ENCODE results near the gene FYB2. TPM values are rescaled to one million over a fixed set of nuclear protein-coding genes. Genes with fewer than 3 reads are reported as not detected.
"Not testable (repeated sequence)": the region's sequence is repeated elsewhere in the genome, so short reads cannot be mapped to it uniquely, and the experiment has no call there.

The FYB2 gene
- total RNA-seq, 1 donor from 2014 or later: 4.0 TPM

DNA sequence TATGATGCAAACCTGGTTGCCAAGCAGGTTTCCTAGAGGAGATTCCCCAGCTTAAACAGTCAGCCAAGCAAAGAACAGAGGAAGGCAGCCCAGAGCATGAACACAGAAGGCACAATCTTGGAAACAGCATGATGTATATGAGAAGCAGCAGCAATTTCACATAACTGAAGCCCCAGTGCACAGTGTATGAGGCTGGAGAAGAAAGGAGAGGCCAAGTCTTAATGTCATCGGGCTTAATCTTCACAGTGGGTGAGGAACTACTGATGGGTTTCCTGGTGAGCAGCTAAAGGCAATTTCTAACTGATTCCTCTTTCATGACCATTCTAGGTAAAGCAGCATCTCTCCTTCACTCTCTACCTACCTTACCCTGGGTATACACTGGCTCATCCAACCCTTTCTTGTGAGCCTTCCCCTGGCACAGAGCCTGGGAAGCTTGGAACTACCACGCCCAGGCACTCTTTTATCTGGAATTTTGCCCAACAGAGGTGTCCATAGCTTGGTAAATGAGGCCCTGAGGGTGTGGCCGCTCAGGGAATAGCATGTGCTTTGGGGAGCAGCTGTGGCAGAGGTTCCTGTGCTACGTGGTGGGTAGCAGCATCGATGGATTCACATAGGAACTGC is 22.0 kb downstream of the FYB2 start:
- no peak for DNase-seq (ENCODE audit: low spot score)

DNA sequence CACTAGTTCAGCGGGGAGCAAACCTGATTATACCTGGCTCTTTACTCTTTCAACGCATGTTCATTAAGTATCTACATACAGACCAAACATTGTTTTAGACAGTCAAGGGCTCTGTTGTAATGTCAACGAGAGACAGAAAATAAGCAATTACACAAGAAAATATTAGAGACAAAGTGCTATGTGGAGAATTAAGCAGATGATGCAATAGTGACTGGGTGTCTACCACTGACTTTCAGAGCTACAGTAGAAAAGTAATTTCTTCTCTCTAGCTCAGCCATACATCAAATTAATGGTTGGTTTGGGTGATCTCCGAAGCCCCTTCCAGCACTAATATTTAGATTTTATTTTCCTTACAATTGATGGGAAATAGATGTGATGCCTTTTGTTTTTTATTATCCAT is 23.3 kb downstream of the FYB2 start:
- no peak for DNase-seq (ENCODE audit: low spot score)

DNA sequence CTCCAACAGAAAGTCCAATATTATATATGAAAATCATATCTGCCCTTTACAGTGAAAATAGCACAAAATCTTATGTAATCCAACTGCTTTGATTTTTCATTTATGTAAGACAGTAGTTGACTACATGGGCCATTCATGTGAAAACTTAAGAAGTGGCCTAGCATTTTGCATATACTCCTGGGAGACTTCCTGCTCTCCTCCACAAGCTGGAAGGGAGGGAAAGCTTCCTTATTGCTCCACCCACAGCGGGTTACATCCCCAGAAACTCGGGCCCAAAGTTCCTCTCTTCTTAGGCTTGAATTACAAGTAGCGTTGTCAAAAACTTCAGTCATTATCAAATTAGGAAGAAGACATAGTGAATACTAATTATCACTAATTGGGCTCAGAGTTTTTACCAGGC is 29.2 kb downstream of the FYB2 start:
- no peak for DNase-seq (ENCODE audit: low spot score)

DNA sequence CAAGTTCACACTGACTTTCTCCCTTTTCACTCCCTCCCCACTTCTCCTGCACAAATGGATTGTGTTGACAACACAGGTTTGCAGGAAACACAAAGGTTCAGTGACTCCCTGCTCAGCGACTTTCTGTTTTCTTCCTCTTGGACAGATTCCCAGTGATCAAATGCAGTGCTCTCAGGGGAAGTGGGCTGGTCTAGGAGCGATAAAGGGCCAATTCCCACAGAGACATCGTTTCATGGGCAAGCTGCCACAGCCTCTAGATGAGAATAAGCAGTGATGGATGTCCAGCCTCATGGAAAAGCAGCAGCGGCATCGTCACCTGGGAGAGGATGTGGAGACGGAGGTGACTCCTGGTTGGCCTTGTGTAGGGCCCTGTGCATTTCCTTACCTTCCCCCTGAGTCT is 30.6 kb downstream of the FYB2 start:
- DNase-seq (ENCODE audit: low spot score): peak; percentile 54

DNA sequence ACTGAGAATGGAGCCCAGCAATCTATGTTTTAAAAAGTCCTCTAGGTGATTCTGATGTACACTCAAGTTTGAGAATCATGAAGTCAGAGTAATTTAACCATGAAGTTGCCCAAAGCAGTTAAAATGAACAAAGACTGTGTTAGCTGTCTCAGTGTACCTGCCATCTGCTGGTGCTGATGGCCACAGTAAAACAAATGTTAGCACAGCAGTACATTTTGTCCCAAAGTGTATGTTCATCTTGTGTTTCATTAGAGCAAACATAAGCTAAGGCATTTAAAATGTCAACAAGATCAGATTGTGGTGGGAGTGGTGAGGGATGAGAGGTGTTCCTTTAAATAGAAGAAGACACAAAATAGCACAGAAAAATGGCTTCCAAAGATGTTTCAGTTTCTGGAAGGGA is 31.1 kb downstream of the FYB2 start:
- no peak for DNase-seq (ENCODE audit: low spot score)

DNA sequence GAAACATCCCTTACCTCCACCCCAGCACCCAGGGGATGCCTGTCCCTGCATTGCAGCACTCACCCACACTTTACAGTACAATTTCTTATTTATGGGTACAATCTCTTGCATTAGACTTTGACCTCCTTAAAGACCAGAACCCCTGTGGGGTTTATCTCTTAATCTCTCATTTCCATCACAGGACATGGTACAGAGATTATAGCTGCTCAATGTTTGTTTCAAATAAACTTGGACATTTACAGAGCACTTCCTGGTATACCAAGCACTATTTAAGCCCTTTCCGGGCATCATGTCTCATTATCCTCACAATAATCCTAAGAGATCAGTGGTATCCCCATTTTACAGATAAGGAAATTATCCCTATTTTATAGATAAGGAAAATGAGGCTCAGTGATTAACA is 31.9 kb downstream of the FYB2 start:
- DNase-seq (ENCODE audit: low spot score): no peak

DNA sequence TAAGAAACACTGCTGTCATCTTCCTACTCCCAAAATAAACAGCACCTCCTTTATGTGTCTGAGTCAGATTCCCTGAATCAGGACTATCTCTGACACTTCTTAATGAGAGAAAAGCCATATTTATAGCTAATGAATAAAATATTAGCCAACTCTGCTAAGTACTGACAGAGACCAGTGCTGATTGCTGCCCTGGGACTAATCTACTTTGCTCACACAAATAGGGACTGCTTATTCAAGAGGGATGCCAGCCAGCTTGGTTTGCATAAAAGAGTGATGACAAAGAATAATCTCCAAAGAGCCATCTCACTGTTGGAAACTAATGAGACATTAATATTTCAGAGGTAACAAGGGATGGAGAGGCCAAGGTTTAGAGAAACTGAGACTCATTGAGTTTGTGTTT is 36.4 kb downstream of the FYB2 start:
- no peak for DNase-seq (ENCODE audit: low spot score)

DNA sequence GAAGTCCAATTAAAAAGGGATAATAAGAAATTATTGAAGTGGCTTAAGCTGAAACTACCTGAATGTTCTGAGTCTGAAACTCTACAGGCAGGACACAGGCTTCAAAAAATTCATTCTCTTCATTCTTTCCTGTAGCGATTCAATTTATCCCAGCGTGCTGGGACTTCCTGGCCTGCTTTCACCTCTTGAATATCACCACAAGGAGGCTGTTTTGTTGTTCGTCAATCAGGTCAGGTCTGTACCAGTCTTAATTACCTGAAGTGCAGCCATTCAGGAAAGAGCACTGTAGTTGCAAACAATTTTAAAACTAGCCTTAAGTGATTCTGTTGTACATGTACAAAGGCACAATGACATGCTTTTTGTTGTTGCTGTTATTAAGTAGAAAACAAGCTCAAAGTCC is 38.4 kb downstream of the FYB2 start:
- no peak for DNase-seq (ENCODE audit: low spot score)

DNA sequence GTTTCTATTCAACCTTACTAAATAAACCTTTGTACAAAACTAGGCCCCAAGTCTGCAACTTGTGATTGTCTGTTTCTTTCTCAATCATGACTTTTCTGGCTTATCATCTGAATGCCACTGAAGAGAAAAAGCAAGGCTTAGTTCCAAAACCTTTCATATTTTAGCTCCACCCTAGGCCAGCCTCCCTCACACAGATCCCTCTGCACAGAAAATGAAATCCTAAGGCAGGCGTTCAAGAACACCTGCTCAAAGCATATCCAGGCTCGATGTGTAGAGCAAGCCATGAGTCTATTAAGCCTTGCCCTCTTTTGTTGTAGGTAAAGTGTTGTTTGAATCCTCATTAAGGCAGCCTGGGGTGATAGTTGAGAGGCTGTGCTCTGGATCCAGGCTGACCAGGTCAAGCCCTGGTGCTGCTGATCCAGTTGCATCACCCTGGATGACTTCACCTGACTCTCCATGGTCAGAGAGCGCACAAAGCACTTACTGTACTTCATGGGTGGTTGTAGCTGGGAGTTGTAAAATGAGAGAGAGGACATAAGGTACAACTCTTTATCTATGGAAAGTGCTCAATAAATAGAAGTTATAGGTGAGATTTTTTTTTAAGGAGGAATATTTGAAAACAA is 39.0 kb downstream of the FYB2 start:
- no peak for DNase-seq (ENCODE audit: low spot score)

DNA sequence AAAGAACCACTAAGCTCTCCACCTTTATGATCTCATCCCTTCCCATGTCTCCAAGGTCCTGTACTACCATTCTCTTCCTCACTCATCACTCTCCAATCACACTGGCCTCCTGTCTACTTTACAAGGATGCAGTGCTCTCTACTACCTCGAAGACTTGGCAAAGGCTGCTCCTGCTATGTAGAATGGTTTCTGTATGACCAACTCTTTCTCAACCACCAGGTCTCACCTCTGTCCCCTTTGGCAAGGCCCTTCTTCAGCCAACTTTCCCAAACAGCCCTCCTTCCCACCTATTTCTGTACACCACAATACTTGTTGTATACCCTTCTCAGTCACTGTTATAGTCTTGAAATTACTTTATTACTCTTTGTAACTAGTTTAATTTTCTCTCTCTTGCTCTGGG is 41.2 kb downstream of the FYB2 start:
- no peak for DNase-seq (ENCODE audit: low spot score)

DNA sequence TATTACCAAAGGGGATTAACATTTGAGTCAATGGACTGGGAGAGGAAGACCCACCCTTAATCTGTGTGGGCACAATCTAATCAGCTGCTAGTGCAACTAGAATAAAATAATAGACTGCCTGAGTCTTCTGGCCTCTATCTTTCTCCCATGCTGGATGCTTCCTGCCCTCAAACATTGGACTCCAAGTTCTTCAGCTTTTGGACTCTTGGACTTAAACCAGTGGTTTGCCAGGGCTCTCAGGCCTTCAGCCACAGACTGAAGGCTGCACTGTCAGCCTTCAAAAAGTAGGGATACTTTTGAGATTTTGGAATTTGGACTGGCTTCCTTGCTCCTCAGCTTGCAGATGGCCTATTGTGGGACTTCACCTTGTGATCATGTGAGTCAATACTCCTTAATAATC is 44.5 kb downstream of the FYB2 start:
- DNase-seq (ENCODE audit: low spot score): not testable (repeated sequence)

DNA sequence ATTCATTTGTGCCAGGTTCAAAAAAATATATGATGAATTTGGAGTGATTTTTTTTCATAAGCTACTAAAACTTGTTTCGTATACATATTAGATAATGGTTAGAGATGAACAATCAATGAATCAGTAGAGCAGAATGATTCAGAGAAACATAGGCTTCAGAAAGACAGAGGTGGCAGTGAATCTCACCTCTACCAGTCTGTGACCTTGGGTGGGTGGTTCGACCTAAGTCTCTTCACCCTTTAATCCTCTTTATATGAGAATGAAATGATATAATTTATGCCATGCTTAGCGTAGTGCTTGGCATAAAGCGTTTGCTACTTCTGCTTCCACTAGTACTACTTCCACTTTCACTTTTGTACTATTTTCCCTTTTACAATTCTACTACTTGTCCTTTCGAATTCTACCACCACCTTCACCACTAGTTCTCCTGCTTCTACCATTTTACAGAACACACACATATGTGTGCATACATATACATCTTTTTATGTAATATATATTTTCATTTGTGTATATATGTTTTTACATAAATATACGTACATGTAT is 45.1 kb downstream of the FYB2 start:
- no peak for DNase-seq (ENCODE audit: low spot score)

DNA sequence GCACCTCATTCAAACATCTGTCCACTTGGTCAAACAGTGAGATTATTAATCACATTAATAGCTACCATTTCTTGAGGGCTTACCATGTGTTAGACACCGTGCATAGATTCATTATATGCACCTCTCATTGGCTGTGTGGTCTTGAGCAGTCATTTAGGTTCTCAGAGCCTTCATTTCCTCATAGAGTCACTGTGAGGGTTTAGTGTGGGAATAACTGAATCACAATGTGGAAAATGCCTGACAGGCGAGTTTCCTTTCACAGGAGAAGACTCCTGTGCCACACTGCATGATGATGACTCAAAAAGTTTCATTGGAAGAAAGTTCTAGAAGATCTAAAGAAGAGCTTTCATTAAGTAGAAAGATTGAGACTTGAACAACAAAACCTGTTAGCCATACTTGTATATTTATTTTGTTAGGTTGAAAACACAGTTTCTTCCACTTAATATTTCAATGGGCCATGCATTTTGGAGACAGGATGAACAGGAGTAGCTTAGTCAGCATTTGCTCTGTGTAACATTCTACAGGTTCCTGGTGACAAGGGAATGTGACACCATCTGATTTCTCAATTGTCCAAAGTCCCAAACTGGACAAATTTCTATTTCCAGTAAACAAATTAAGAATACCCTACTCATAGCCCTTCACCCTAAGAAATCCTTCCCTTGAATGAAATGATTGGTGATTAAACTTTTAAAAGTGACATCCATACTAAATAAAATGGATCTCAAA is 45.7 kb downstream of the FYB2 start:
- no peak for DNase-seq (ENCODE audit: low spot score)

DNA sequence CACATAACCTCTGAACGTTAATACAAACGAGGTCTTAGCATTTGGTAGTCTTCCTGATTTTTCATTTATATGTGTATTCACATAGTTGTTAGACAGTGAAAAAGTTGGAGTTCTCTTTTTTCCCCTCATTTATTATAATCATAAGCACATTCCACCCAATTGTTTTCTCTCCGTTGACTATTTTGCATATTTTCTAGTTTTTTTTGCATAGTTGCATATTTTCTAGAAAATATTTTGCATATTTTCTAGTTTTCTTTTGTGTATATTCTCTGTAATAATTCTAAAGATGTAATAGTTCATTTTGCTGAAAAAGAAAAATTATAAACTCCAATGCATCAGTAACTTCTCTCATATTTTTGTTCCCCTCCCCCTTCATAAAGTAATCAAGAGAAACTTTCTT is 47.5 kb downstream of the FYB2 start:
- no peak for DNase-seq (ENCODE audit: low spot score)

DNA sequence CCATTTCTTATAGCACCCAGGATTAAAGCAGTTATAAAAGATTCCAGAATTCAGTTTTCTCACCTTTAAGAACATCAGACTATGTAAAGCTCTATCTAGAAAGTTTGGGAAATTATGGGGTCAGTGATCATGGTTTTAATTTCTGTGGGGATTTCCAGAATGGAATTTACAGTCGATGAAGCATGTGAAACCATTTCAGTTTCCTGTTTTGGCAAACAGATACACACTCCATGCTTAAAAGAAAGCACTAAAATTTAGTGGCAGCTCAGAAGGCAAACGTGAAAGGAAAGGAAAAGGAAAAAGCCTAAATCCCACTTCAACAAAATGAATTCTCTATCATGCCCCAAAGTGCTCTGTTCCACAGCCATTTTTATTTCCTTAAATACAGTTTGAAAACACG is 60.4 kb downstream of the FYB2 start:
- no peak for DNase-seq (ENCODE audit: low spot score)

DNA sequence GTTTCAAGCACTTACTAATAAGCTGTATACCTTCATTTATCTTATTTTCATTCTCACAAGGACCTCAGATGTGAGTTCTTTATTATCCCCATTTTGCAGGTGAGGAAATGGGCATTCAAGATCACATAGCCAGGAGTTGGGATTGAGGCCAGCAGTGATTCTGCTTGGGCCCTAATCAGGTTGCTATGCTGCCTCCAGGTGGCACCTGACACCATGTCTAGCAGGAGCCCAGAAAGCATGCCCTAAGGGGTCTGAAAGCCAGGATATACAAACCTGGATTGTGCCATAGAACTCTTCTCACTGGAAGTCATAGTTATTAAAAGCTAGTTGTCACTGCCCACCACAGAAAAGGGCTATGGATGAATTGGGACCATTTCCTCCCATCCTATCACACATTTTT is 61.1 kb downstream of the FYB2 start:
- no peak for DNase-seq (ENCODE audit: low spot score)

DNA sequence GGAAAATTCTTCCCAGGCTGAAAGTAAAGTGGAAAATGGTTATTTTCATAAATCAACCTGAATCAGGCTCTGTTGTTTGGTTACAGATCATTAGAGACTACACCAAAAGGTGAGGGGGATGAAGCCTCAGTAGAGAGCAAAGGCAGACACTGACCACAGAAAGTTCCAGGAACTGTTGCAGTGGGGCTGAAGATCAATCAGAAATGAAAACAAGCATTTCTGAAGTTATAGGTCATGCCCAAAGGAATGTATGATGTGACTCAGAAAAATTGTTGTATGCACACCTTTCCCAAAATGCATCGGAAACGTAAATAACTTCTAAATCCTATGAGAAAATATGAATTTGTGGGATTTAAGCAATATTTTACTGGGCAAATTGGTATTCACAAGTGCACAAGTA is 63.3 kb downstream of the FYB2 start:
- no peak for DNase-seq (ENCODE audit: low spot score)

DNA sequence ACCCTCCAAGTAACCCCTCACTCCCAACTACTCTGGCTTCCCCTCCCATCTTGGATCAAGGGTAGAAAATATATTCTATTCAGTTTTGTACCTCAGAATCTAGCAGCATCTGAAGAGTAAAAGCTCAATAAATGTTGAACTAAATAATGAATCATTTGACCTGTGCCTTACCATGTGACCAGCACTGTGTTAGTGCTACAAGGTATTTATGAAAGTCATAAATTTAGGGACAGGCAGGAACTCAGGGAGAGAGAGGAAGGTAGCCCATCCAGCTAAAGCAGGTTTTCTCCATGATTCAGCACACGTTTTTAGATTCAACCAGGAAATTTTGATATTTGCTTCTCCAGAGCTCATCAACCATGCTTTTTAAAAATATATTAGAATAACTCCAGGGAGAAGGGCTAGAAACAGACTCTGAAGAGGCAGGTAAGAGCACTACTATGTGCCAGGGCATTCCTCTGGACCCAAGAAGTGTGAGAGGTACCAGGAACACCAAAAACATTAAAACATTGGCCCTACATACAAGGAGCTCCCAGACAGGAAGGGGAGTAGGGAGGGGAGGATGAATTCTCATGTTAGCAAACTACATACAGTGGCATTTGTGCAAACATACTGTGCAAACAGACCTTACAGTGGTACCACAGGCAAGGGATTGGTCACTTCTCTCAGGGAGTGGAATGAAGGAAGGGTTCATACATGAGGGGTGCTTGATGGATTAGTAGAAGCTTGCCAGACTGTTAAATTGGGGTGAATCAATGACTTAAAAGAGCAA is 64.3 kb downstream of the FYB2 start:
- DNase-seq (ENCODE audit: low spot score): no peak

DNA sequence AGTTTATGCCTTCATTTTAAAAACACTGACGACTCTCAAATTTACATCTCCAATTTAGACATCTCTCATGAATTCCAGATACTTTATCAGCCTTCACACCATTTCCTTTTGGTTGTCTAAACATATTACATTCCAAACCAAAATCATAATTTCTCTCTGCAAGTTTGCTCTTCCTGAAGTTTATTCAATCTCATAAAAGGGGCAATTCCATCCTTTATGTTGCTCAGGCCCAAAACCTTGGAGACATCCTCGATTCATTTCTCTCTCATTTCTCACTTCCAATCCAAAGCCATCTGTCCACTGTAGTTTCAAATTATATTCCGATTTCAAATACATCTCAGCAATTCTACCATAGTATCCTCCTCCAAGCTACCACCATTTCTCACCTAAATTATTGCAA is 74.0 kb downstream of the FYB2 start:
- no peak for DNase-seq (ENCODE audit: low spot score)

DNA sequence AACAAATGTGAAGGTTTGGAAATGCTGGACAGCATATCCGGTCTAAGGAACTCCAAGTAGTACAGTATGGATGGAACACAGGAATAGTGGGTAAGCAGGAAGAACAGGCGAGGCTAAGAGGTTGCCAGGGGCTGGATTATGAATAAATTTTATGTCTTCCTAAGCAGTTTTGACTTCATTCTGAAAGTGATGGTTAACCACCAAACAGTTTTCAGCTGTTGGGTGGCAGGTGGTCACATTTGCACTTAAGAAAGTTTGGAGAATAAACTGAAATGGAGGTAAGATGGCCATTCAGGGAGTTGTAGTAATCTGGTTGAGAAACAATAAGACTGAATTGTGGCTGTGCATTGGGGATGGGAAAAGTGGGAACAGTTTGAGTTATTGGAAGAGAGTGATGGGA is 90.2 kb downstream of the FYB2 start:
- DNase-seq (ENCODE audit: low spot score): no peak

DNA sequence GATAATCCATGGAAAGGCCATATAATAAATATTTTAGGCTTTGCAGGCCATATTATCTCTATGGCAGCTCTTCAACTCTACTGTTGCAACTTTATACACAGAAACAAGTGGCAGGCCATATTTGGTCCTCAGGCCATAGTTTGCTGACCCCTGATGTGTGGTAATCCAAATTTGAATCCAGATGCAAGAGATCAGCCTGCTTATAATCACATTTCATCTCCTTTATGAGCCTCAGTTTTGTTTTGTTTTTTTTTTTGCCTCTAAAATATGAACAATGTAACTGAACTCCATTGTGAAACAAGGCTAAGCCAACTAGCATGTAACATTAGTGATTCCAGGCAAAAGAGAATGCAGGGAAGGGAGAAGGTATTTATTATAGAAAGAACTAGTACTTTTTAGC is 92.5 kb downstream of the FYB2 start:
- no peak for DNase-seq (ENCODE audit: low spot score)

DNA sequence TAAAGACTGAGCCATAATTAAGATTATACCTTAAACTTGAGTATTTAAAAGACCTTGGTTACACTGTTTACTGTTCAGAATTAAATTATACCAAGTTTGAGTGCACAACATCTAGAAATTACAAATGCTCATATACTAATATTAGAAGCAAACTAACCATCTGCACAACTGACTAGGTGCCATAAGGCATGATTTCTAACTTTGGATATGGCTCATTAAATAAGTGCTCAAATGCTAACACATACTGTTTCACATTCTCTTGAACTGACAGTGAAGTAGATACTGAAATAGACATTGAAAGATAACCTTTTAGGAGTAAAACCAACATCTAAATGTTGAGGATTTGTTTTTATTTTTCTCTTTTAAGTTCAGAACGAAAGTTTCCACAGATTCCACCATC is 100.0 kb downstream of the FYB2 start:
- DNase-seq (ENCODE audit: low spot score): no peak
